ENCODE data around the gene EFNA5.

DNA sequence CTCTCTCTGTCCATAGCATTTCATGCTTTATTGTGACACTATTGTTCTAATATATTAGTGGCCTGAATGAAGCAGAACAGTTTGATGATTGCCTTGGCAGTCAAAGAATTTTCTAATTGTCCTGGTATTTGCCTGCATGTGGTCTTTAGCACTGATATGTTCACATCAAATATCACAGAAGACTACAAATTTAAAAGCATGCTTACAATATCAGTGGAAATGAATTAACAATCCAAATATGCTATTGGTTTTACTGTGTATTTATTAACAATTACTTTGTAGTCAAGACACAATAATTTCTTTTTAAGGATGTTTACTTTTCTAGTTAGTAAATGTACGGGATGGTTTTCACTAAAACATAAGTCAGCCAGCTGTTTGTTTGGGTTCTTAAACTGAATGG lies 18.3 kb downstream of the EFNA5 start:
- TF ChIP-seq GABPA (IDR thresholded peaks at IDR 0.05; ENCODE audit: low read depth) (no peak), FOXM1 (IDR thresholded peaks at IDR 0.05; ENCODE audit: low read depth) (no peak)

All from SK-N-SH (cell line).